ENCODE data around the gene ZC3HAV1L.
"Not testable (repeated sequence)": the region's sequence is repeated elsewhere in the genome, so short reads cannot be mapped to it uniquely, and the experiment has no call there.

ZC3HAV1L gene

DNA sequence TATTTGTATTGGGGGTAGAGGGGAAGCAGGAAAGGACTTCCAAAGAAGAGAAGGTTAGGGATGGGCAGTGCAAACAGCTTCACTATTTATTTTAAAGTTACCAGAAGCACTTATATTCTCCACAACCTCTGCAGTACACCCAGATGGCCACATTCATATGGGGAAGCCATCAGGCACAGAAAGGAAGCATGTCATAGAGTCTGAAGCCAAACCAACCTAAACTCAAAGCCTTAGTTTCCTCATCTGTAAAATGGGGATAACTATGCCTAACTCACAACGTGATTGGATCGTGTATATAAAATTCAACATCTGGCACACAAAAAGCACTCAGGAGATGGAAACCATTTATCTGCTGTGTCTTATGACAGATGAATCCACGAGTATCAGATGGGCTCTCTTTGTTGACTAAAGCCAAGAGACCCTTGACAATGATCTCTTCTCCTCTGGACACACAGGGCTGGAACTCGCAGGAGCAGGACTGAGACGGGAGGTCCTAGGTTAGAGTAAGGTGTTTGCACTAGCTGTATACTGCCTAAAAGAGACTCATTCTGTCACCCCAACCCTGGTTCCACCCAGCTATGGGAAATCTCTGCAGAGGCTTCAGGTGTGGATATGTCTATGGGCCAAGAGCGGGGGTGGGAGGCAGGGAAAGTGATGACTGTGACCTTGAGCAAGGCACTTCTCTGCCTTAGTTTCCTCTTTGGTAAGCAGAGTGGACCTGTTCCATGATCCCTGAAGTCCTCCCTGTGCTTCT, 56.4 kb downstream of the ZC3HAV1L start:
- H2BK120ac ChIP-seq (ENCODE audit: insufficient read depth, low read length, poor library complexity): peak overlapping the region; percentile 18
- H4K8ac ChIP-seq (ENCODE audit: low read depth, low read length): peak overlapping the region; percentile 55
- WGBS (ENCODE audit: extremely low coverage, insufficient coverage, insufficient read length): no CpG with 5 or more reads among the region's 6 CpGs
- H3K18ac ChIP-seq (ENCODE audit: low read length): peak overlapping the region; percentile 47
- no peak overlapping the region for H3K23ac ChIP-seq (ENCODE audit: low read length)
- no peak overlapping the region for H3K9ac ChIP-seq (ENCODE audit: low read length)
- H4K12ac ChIP-seq (ENCODE audit: low read depth, low read length): no peak overlapping the region
- peak overlapping the region; percentile 37 for H2BK12ac ChIP-seq (ENCODE audit: low read length)
- peak overlapping the region; percentile 3 for H2BK5ac ChIP-seq (ENCODE audit: low read depth, low read length, poor library complexity)
- H3K4me1 ChIP-seq (ENCODE audit: control insufficient read depth in 1 of 2, insufficient read depth in 2 of 2, low read length in 2 of 2): peaks cover 11 to 20% of the 10 kb centered on the region in 2 experiments
- peak overlapping the region; percentile 29 for H4K91ac ChIP-seq (ENCODE audit: low read depth, low read length)
- peak in 1 of 2 donors; percentile 27 for DNase-seq
- no peaks in the 10 kb centered on the region for H3K27me3 ChIP-seq (ENCODE audit: insufficient read depth, low read length)
- peak overlapping the region; percentile 73 for H3K14ac ChIP-seq (ENCODE audit: low read length)
- no peak overlapping the region for H3K4me3 ChIP-seq (ENCODE audit: low read depth, low read length)
- peaks cover 23% of the 10 kb centered on the region for H3K79me1 ChIP-seq (ENCODE audit: low read length)
- H3K27ac ChIP-seq (ENCODE audit: low read depth, low read length): peak overlapping the region; percentile 5
- H3K4me2 ChIP-seq (ENCODE audit: low read length): peak overlapping the region; percentile 71
- H3K9me3 ChIP-seq (ENCODE audit: insufficient read depth, low read depth, low read length): no peaks in the 10 kb centered on the region
- H3K79me2 ChIP-seq (ENCODE audit: control insufficient read depth, insufficient read depth, low read length, poor library complexity): peaks cover 5% of the 10 kb centered on the region
- H2AK5ac ChIP-seq (ENCODE audit: low read length): peak overlapping the region; percentile 33
- H3K36me3 ChIP-seq (ENCODE audit: control insufficient read depth in 1 of 2, insufficient read depth in 2 of 2, low read length in 2 of 2): no peaks in the 10 kb centered on the region
- H3K4ac ChIP-seq (ENCODE audit: low read depth, low read length): peak overlapping the region; percentile 19
- no peak overlapping the region for H2AFZ ChIP-seq (ENCODE audit: insufficient read depth, low read length, poor library complexity)

DNA sequence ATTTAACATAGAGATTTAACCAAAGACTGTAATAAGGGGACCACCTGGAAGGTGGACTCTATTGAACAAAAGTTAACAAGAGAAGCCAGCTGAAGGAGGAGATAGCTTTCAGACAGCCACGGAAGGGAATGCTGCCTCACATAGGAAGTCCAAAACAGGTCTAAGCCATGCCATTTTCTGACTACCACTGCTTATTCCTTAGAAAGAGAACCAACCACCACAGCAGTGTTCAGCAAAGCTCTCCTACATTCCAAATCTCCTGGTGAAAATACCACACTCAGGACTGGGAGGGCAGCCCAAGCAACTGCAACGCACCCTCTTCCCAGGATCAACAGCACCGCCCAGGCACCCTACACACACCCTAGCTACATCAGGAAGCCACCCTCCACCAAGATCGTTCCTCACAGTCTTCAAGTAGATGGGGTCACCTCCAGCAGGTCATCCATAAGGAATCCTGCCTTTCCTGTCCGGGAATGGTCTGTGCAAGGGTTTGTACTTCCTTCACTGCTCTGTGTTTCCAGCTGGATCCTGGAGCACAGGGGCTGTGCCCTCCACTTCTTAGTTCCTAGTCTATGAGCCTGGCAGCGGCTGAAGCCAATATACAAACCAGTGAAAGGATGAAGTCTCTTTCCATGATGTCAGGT, 57.2 kb downstream of the ZC3HAV1L start:
- H2BK12ac ChIP-seq (ENCODE audit: low read length): no peak overlapping the region
- peaks cover 23% of the 10 kb centered on the region for H3K79me1 ChIP-seq (ENCODE audit: low read length)
- no peak overlapping the region for H2AK5ac ChIP-seq (ENCODE audit: low read length)
- no peak overlapping the region for H4K8ac ChIP-seq (ENCODE audit: low read depth, low read length)
- no peak overlapping the region for H4K12ac ChIP-seq (ENCODE audit: low read depth, low read length)
- WGBS (ENCODE audit: extremely low coverage, insufficient coverage, insufficient read length): no CpG with 5 or more reads among the region's 6 CpGs
- no peaks in the 10 kb centered on the region for H3K9me3 ChIP-seq (ENCODE audit: insufficient read depth, low read depth, low read length)
- no peak overlapping the region for H3K23ac ChIP-seq (ENCODE audit: low read length)
- no peak overlapping the region for H3K4me3 ChIP-seq (ENCODE audit: low read depth, low read length)
- peak overlapping the region; percentile 46 for H3K4me2 ChIP-seq (ENCODE audit: low read length)
- peak overlapping the region; percentile 3 for H2BK120ac ChIP-seq (ENCODE audit: insufficient read depth, low read length, poor library complexity)
- peaks cover 5% of the 10 kb centered on the region for H3K79me2 ChIP-seq (ENCODE audit: control insufficient read depth, insufficient read depth, low read length, poor library complexity)
- no peaks in the 10 kb centered on the region for H3K27me3 ChIP-seq (ENCODE audit: insufficient read depth, low read length)
- H4K91ac ChIP-seq (ENCODE audit: low read depth, low read length): no peak overlapping the region
- DNase-seq: peak; percentile 81 to 84
- H3K14ac ChIP-seq (ENCODE audit: low read length): no peak overlapping the region
- peak overlapping the region; percentile 16 for H3K4ac ChIP-seq (ENCODE audit: low read depth, low read length)
- peak overlapping the region; percentile 22 for H3K18ac ChIP-seq (ENCODE audit: low read length)
- peak overlapping the region; percentile 24 for H3K27ac ChIP-seq (ENCODE audit: low read depth, low read length)
- no peaks in the 10 kb centered on the region for H3K36me3 ChIP-seq (ENCODE audit: control insufficient read depth in 1 of 2, insufficient read depth in 2 of 2, low read length in 2 of 2)
- H2AFZ ChIP-seq (ENCODE audit: insufficient read depth, low read length, poor library complexity): no peak overlapping the region
- peaks cover 11 to 20% of the 10 kb centered on the region in 2 experiments for H3K4me1 ChIP-seq (ENCODE audit: control insufficient read depth in 1 of 2, insufficient read depth in 2 of 2, low read length in 2 of 2)
- no peak overlapping the region for H3K9ac ChIP-seq (ENCODE audit: low read length)
- peak overlapping the region; percentile 3 for H2BK5ac ChIP-seq (ENCODE audit: low read depth, low read length, poor library complexity)

DNA sequence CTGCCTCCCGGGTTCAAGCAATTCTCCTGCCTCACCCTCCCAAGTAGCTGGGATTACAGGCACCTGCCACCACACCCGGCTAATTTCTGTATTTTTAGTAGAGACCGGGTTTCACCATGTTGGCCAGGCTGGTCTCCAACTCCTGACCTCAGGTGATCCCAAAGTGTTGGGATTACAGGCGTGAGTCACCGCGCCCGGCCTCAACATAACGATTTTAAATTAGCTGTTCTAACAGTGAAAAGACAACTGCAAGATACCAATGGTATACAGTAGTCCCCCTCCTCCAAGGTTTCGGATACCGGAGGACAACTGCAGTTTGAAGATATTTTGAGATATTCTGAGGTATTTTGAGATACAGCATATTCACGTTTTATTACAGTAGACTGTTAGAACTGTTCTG, 59.7 kb downstream of the ZC3HAV1L start:
- not testable (repeated sequence) for H4K12ac ChIP-seq (ENCODE audit: low read depth, low read length); H3K36me3 ChIP-seq (ENCODE audit: control insufficient read depth in 1 of 2, insufficient read depth in 2 of 2, low read length in 2 of 2); H3K4ac ChIP-seq (ENCODE audit: low read depth, low read length); H2AFZ ChIP-seq (ENCODE audit: insufficient read depth, low read length, poor library complexity); H3K27me3 ChIP-seq (ENCODE audit: insufficient read depth, low read length); H3K79me2 ChIP-seq (ENCODE audit: control insufficient read depth, insufficient read depth, low read length, poor library complexity); H4K8ac ChIP-seq (ENCODE audit: low read depth, low read length); H3K9ac ChIP-seq (ENCODE audit: low read length); H2BK12ac ChIP-seq (ENCODE audit: low read length); H3K4me2 ChIP-seq (ENCODE audit: low read length); H3K23ac ChIP-seq (ENCODE audit: low read length); H3K4me3 ChIP-seq (ENCODE audit: low read depth, low read length); H4K91ac ChIP-seq (ENCODE audit: low read depth, low read length); H3K18ac ChIP-seq (ENCODE audit: low read length); H2BK120ac ChIP-seq (ENCODE audit: insufficient read depth, low read length, poor library complexity); H2AK5ac ChIP-seq (ENCODE audit: low read length); H3K27ac ChIP-seq (ENCODE audit: low read depth, low read length); H3K9me3 ChIP-seq (ENCODE audit: insufficient read depth, low read depth, low read length); H3K14ac ChIP-seq (ENCODE audit: low read length); H2BK5ac ChIP-seq (ENCODE audit: low read depth, low read length, poor library complexity)
- peak in 1 of 2 donors; percentile 52 for DNase-seq
- peaks cover 11 to 13% of the 10 kb centered on the region in 2 experiments for H3K4me1 ChIP-seq (ENCODE audit: control insufficient read depth in 1 of 2, insufficient read depth in 2 of 2, low read length in 2 of 2)
- WGBS (ENCODE audit: extremely low coverage, insufficient coverage, insufficient read length): no CpG with 5 or more reads among the region's 11 CpGs
- H3K79me1 ChIP-seq (ENCODE audit: low read length): peaks cover 18% of the 10 kb centered on the region

Data from trophoblast cell (in vitro differentiated cells and primary cell).